Urinary bladder (tissue), 4 donors: ENCODE measurements around the gene SLC25A51. TPM values are rescaled to one million over a fixed set of nuclear protein-coding genes. Genes with fewer than 3 reads are reported as not detected.
"Not testable (repeated sequence)": the region's sequence is repeated elsewhere in the genome, so short reads cannot be mapped to it uniquely, and the experiment has no call there.

ENCODE experiments used
- DNase-seq: peaks from one replicate; pipeline ENCODE4 v3.0.0-alpha.2; 2015; ENCODE audit errors: extremely low spot score
- H3K27ac ChIP-seq: one replicate; pipeline ENCODE4 v1.5.1; 2013; ENCODE audit warnings: low read depth, mild to moderate bottlenecking, moderate library complexity
- H3K36me3 ChIP-seq: one replicate; pipeline ENCODE4 v1.6.1; 2013; ENCODE audit warnings: mild to moderate bottlenecking, moderate library complexity; ENCODE audit not compliant: insufficient read depth
- H3K4me1 ChIP-seq: one replicate; pipeline ENCODE4 v1.6.1; 2013; ENCODE audit warnings: mild to moderate bottlenecking, moderate library complexity; ENCODE audit not compliant: insufficient read depth
- H3K4me3 ChIP-seq: one replicate; pipeline ENCODE4 v1.5.1; 2013; ENCODE audit warnings: low read depth, low read length
- WGBS: extraction: QIAGEN DNeasy Blood & Tissue Kit; methylation state at CpG from one replicate; pipeline ENCODE4 v1.1.7; 2013; 5-methylcytosine and 5-hydroxymethylcytosine counted together
- polyA plus RNA-seq: library from polyadenylated mRNA; stranded (reverse); fragments of 200-250 nt; gene quantifications from one replicate; pipeline ENCODE4 v1.2.3, GENCODE V29; 2013
- total RNA-seq: library from RNA; depleted of rRNA; stranded (reverse); fragments of >200 nt; gene quantifications from one replicate; pipeline ENCODE4 v1.2.3, GENCODE V29; 2014
- donor health status: healthy with polysubstance abuse.
- donor health status: healthy.

The SLC25A51 gene
- total and polyA plus RNA-seq, 2 donors, result 8.0 to 52.1 TPM

- no peaks in the 10 kb centered on the region for H3K4me1 ChIP-seq
- 59% methylated on average over 6 of the region's 6 CpGs for whole genome bisulfite sequencing
- no peaks in the 10 kb centered on the region for H3K36me3 ChIP-seq
- DNase-seq, result no peak
- no peak overlapping the region for H3K4me3 ChIP-seq
- H3K27ac ChIP-seq, result no peak overlapping the region
These were observed 7.3 kb upstream of the SLC25A51 start for GRCh38 chr9:37911271-37911681.

DNA sequence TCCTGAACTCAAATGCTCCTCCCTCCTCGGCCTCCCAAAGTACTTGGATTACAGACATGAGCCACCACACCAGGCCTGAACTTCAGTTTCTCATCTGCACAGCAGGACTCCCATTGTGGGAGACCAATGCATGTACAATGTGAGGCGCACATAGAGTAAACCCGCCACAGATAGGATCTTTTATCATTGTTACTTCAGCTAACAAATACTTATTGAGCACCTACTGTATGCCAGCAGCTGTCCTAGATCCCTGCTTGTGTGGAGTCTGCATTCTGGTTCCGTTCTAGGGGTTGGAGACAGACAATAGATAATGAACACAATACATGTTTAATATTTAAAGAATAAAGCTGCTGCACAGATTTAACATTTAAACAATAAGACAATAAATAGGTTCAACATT lies 6.3 kb upstream of the SLC25A51 start:
- H3K4me1 ChIP-seq, result no peaks in the 10 kb centered on the region
- no peak overlapping the region for H3K27ac ChIP-seq
- 92% methylated on average over 4 of the region's 4 CpGs for WGBS
- H3K4me3 ChIP-seq, result no peak overlapping the region
- DNase-seq, result no peak
- no peaks in the 10 kb centered on the region for H3K36me3 ChIP-seq

GRCh38 chr9:37909836-37910235 lies 5.9 kb upstream of the SLC25A51 start:
- not testable (repeated sequence) for H3K27ac ChIP-seq, H3K4me3 ChIP-seq, DNase-seq, H3K4me1 ChIP-seq, H3K36me3 ChIP-seq
- 74% methylated on average over 5 of the region's 5 CpGs for WGBS

GRCh38 chr9:37909326-37909725 lies 5.4 kb upstream of the SLC25A51 start:
- Histone ChIP-seq H3K4me3 (no peak overlapping the region), H3K36me3 (no peaks in the 10 kb centered on the region), H3K4me1 (no peaks in the 10 kb centered on the region), H3K27ac (no peak overlapping the region)
- 95% methylated on average over 3 of the region's 3 CpGs for WGBS
- no peak for DNase-seq

DNA sequence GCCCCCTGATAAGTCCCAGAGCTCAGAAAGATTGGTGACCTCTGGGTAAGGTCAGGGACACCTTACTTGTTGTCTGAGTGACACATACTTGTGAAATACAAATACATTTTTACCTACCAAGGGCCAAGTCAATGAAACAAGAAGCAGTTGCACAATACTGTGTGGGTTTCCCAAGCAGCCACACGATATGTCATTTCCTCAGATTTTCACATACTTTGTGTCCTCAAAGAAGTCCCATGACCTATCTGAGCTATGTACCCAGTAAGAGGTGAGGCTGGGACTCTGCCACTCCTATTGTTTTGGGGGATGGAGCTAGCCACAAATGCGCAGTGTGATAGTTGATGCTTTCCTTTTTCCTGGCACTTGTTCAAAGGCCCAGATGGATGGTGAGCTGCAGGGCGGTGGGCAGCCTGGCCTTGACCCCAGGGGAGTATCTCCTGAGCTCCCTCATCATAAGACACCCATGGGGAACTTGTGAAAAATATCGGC lies 4.8 kb upstream of the SLC25A51 start:
- no peak for DNase-seq
- H3K4me3 ChIP-seq, result no peak overlapping the region
- no peaks in the 10 kb centered on the region for H3K36me3 ChIP-seq
- no peak overlapping the region for H3K27ac ChIP-seq
- H3K4me1 ChIP-seq, result no peaks in the 10 kb centered on the region
- WGBS, result 79% methylated on average over 4 of the region's 4 CpGs

DNA sequence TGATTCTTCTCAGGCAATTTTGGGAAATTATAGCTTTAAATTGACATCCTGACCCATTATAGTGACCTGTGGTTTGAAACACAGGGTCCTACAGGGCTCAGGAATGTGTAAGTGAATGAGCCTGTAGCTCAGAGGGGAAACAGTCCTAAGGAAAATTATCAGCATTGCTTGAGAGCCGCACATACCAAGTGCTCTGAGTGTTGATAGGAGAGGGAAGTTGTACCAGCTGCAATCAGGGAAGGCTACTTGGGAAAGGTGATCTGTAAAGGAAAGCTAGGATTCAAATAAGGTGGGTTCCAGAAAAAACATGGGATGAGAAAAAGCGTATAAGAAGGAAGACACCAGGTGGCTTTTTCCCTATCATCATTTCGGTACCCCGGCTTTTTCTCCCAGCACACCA lies 4.4 kb upstream of the SLC25A51 start:
- WGBS, result 85% methylated on average over 4 of the region's 4 CpGs
- no peak overlapping the region for H3K4me3 ChIP-seq
- H3K27ac ChIP-seq, result no peak overlapping the region
- no peaks in the 10 kb centered on the region for H3K36me3 ChIP-seq
- H3K4me1 ChIP-seq, result no peaks in the 10 kb centered on the region
- DNase-seq, result no peak

DNA sequence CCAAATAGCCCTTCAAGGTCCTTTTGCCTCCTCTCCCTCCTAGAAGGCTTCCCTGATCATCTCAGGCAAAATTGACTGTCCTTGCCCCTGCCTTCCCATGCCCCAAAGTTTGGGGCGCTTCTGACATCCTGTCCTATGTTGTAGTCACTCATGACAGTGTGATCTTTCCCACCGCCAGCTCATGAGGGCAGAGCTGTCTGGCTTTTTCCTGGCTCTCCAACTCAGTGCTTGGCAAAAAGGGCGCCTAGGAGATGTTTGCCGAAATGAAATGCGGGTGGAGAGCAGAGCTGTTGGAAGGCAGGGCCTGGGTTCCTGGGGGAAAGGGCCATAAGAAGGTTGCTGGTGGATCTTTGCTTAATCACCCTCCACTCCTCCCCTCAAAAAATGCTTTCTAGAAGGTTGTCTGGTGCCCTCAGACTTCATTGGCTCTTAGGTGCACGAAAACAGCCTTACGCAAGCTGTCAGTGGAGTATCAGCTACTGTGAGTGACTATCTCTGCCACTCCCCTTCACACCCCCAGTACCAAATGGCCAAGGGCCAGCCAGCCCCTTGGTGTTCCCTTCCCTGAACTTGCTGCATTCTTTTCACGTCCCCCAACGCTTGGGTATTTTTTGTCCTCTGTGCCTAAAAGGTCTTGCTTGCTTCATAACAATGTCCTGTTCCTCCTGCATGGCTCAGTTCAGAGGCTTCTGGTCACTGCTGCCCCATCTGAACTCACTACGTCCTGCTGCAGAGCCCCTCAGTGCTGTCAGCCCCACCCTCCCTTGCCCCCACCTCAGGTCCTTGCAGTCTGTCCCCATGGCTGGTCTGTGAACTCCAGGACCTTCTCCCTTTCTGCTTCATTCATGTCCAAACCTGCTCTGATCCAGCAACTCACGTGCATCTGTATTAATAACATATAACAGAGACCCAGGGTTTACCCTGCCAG lies 2.6 kb upstream of the SLC25A51 start:
- no peaks in the 10 kb centered on the region for H3K4me1 ChIP-seq
- WGBS, result 79% methylated on average over 11 of the region's 11 CpGs
- H3K36me3 ChIP-seq, result no peaks in the 10 kb centered on the region
- no peak overlapping the region for H3K4me3 ChIP-seq
- no peak overlapping the region for H3K27ac ChIP-seq
- no peak for DNase-seq

- DNase-seq, result no peak
- H3K4me1 ChIP-seq, result no peaks in the 10 kb centered on the region
- 94% methylated on average over 4 of the region's 4 CpGs for WGBS
- no peak overlapping the region for H3K4me3 ChIP-seq
- no peak overlapping the region for H3K27ac ChIP-seq
- H3K36me3 ChIP-seq, result no peaks in the 10 kb centered on the region
These were observed 1.8 kb upstream of the SLC25A51 start for GRCh38 chr9:37905776-37906175.

GRCh38 chr9:37905131-37905505 lies 1.2 kb upstream of the SLC25A51 start:
- DNase-seq, result no peak
- Histone ChIP-seq H3K4me1 (no peaks in the 10 kb centered on the region), H3K27ac (no peak overlapping the region), H3K36me3 (no peaks in the 10 kb centered on the region), H3K4me3 (peak overlapping the region; percentile 76)
- WGBS, result 64% methylated on average over 10 of the region's 10 CpGs

- Histone ChIP-seq H3K4me3 (peak overlapping the region; percentile 76), H3K4me1 (no peaks in the 10 kb centered on the region), H3K36me3 (no peaks in the 10 kb centered on the region), H3K27ac (peak overlapping the region; percentile 63)
- 15% methylated on average over 36 of the region's 36 CpGs for WGBS
- DNase-seq, result no peak
These were observed 661 bp upstream of the SLC25A51 start for GRCh38 chr9:37904445-37905130.

- no peaks in the 10 kb centered on the region for H3K36me3 ChIP-seq
- H3K4me1 ChIP-seq, result no peaks in the 10 kb centered on the region
- H3K4me3 ChIP-seq, result peak overlapping the region; percentile 76
- H3K27ac ChIP-seq, result no peak overlapping the region
- 7% methylated on average over 17 of the region's 17 CpGs for WGBS
- DNase-seq, result no peak
These were observed 906 bp downstream of the SLC25A51 start for GRCh38 chr9:37902796-37903646.

DNA sequence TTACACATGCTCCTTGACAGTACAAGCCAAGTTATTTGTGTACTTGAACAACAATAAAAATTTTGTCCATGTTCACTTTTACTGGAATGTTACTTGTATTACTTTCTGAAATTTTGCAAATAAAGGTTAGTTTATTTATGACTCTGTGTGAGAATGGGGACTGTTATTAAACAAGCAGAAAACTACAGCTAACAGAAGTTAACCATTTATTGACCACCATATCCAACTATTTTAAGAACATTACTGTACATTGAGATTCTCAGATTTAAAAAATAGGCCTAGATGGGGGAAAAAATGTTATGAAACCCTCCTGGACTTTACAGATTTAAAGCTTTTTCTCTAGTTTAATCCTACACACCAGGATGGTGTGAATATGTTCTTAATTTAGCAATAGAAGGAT lies 1.8 kb downstream of the SLC25A51 start:
- no peaks in the 10 kb centered on the region for H3K36me3 ChIP-seq
- H3K4me3 ChIP-seq, result no peak overlapping the region
- no peaks in the 10 kb centered on the region for H3K4me1 ChIP-seq
- H3K27ac ChIP-seq, result no peak overlapping the region
- DNase-seq, result no peak

- 84% methylated on average over 2 of the region's 2 CpGs for WGBS
- H3K27ac ChIP-seq, result no peak overlapping the region
- H3K4me3 ChIP-seq, result no peak overlapping the region
- H3K4me1 ChIP-seq, result no peaks in the 10 kb centered on the region
- DNase-seq, result no peak
- H3K36me3 ChIP-seq, result no peaks in the 10 kb centered on the region
These were observed 4.9 kb downstream of the SLC25A51 start for GRCh38 chr9:37899041-37899440.
